MCF 10A (cell line): ENCODE measurements around the gene FAM13A. TPM values are rescaled to one million over a fixed set of nuclear protein-coding genes. Genes with fewer than 3 reads are reported as not detected.

Experiments
- BruUV-seq: library from RNA; stranded (reverse); fragments of 400-500 nt; replicated peaks from 2 replicates; lab custom pipeline; 2021; lab: Mats Ljungman, UMichigan
- CTCF ChIA-PET: fragments of 300-600 bp; sonication (Branson Sonifier 250); formaldehyde crosslinking; extraction: SDS; loops from one replicate; lab custom pipeline; 2021; ENCODE audit warnings: antibody characterized with exemption, inconsistent platforms; lab: Yijun Ruan, JAX
- POLR2A ChIA-PET: fragments of 300-600, 350-650 bp; sonication (Branson Sonifier 250); formaldehyde crosslinking; extraction: SDS; loops from one replicate; lab custom pipeline; 2020; ENCODE audit warnings: antibody characterized with exemption, inconsistent platforms; lab: Yijun Ruan, JAX
- DNase-seq: peaks from one replicate; pipeline ENCODE4 v3.0.0-alpha.2; 2018; ENCODE audit not compliant: unreplicated experiment
- H3K27ac Mint-ChIP-seq: one replicate; pipeline ENCODE4 v1.8.0; 2022; ENCODE audit warnings: mild to moderate bottlenecking, low read depth, mixed read lengths; ENCODE audit not compliant: unreplicated experiment
- H3K27me3 Mint-ChIP-seq: one replicate; pipeline ENCODE4 v1.8.0; 2022; ENCODE audit warnings: mixed read lengths; ENCODE audit not compliant: insufficient read depth, unreplicated experiment
- H3K36me3 Mint-ChIP-seq: one replicate; pipeline ENCODE4 v1.8.0; 2022; ENCODE audit warnings: mild to moderate bottlenecking, moderate library complexity, mixed read lengths; ENCODE audit not compliant: insufficient read depth, unreplicated experiment
- H3K4me1 Mint-ChIP-seq: one replicate; pipeline ENCODE4 v1.8.0; 2022; ENCODE audit warnings: mixed read lengths; ENCODE audit not compliant: insufficient read depth, unreplicated experiment
- H3K4me3 Mint-ChIP-seq: one replicate; pipeline ENCODE4 v1.8.0; 2022; ENCODE audit warnings: mild to moderate bottlenecking, moderate library complexity, mixed read lengths; ENCODE audit not compliant: unreplicated experiment
- H3K9me3 Mint-ChIP-seq: one replicate; pipeline ENCODE4 v1.8.0; 2022; ENCODE audit warnings: mixed read lengths; ENCODE audit not compliant: unreplicated experiment
- CTCF ChIP-seq: fragments of 200-600 bp; IDR thresholded peaks from one replicate; pipeline ENCODE4 v1.8.0; 2022; ENCODE audit warnings: antibody characterized with exemption, mild to moderate bottlenecking; ENCODE audit not compliant: unreplicated experiment
- intact Hi-C: fragments of 100-400 bp; cut with micrococcal nuclease; formaldehyde crosslinking; loops from 2 replicates; pipeline ENCODE4 v1.14.1; 2022
- total RNA-seq: library from RNA; stranded (reverse); gene quantifications from 2 replicates; pipeline ENCODE4 v1.2.3, GENCODE V29; 2022

FAM13A gene
- total RNA-seq, 1 experiment from 2014 or later, result 11.1 TPM

- ChIA-PET POLR2A (interaction anchor here (1.0 kb wide), 1 partner anchor 23 kb away, joined by 3 read pairs; no protein-coding TSS in a partner anchor), CTCF (no interaction called here)
- Mint-ChIP-seq H3K27ac (no peak overlapping the region), H3K27me3 (no peaks in the 10 kb centered on the region), H3K4me1 (no peaks in the 10 kb centered on the region), H3K36me3 (peaks cover 12% of the 10 kb centered on the region), H3K4me3 (no peak overlapping the region), H3K9me3 (no peaks in the 10 kb centered on the region)
- BruUV-seq, result no TSS peak
- intact Hi-C loops, result no loop called here
- TF ChIP-seq CTCF, result no peak
- DNase-seq, result no peak
These were observed 281.5 kb downstream of the FAM13A start for GRCh38 chr4:88775529-88775928.

- intact Hi-C loops, result no loop called here
- BruUV-seq, result no TSS peak
- H3K36me3 Mint-ChIP-seq, result peaks cover 7% of the 10 kb centered on the region
- no peak overlapping the region for H3K4me3 Mint-ChIP-seq
- no peaks in the 10 kb centered on the region for H3K9me3 Mint-ChIP-seq
- no peak overlapping the region for H3K27ac Mint-ChIP-seq
- no peaks in the 10 kb centered on the region for H3K4me1 Mint-ChIP-seq
- H3K27me3 Mint-ChIP-seq, result no peaks in the 10 kb centered on the region
- DNase-seq, result no peak
- ChIA-PET POLR2A (no interaction called here), CTCF (no interaction called here)
- no peak for TF ChIP-seq CTCF
These were observed 282.0 kb downstream of the FAM13A start for GRCh38 chr4:88775026-88775425.

GRCh38 chr4:88771883-88772450, 285.0 kb downstream of the FAM13A start:
- H3K4me1 Mint-ChIP-seq, result no peaks in the 10 kb centered on the region
- BruUV-seq, result no TSS peak
- POLR2A ChIA-PET, result interaction anchor here (0.6 to 0.8 kb wide), 2 partner anchors 88 to 1967 kb away, joined by 3 read pairs; no protein-coding TSS in a partner anchor
- no peak for TF ChIP-seq CTCF
- CTCF ChIA-PET, result interaction anchor here (0.6 to 1.2 kb wide), 2 partner anchors 34 to 232 kb away, joined by 3 read pairs; no protein-coding TSS in a partner anchor
- H3K9me3 Mint-ChIP-seq, result no peaks in the 10 kb centered on the region
- no peaks in the 10 kb centered on the region for H3K27me3 Mint-ChIP-seq
- no peak overlapping the region for H3K4me3 Mint-ChIP-seq
- intact Hi-C loops, result no loop called here
- no peak overlapping the region for H3K27ac Mint-ChIP-seq
- no peak for DNase-seq
- H3K36me3 Mint-ChIP-seq, result peaks cover 6% of the 10 kb centered on the region

GRCh38 chr4:88765729-88766128, 291.3 kb downstream of the FAM13A start:
- Mint-ChIP-seq H3K27me3 (no peaks in the 10 kb centered on the region), H3K4me1 (peaks cover 11% of the 10 kb centered on the region), H3K4me3 (no peak overlapping the region), H3K9me3 (no peaks in the 10 kb centered on the region), H3K36me3 (peaks cover 5% of the 10 kb centered on the region), H3K27ac (no peak overlapping the region)
- intact Hi-C loops, result no loop called here
- ChIA-PET CTCF (interaction anchor here (0.7 kb wide), 1 partner anchor 25 kb away, joined by 3 read pairs; no protein-coding TSS in a partner anchor), POLR2A (interaction anchor here (1.1 to 1.3 kb wide), 3 partner anchors 10 to 258 kb away, joined by 3 to 10 read pairs (median 4); no protein-coding TSS in a partner anchor)
- DNase-seq, result peak; percentile 80
- TF ChIP-seq CTCF, result no peak
- BruUV-seq, result no TSS peak
